Urinary bladder (tissue), 4 donors: Measurements from ENCODE around the gene DHX34. TPM values are rescaled to one million over a fixed set of nuclear protein-coding genes. Genes with fewer than 3 reads are reported as not detected.
"Not testable (repeated sequence)": the region's sequence is repeated elsewhere in the genome, so short reads cannot be mapped to it uniquely, and the experiment has no call there.

ENCODE experiments used
- DNase-seq: peaks from one replicate; pipeline ENCODE4 v3.0.0-alpha.2; 2015; ENCODE audit errors: extremely low spot score
- H3K27ac ChIP-seq: one replicate; pipeline ENCODE4 v1.5.1; 2013; ENCODE audit warnings: low read depth, mild to moderate bottlenecking, moderate library complexity
- H3K36me3 ChIP-seq: one replicate; pipeline ENCODE4 v1.6.1; 2013; ENCODE audit warnings: mild to moderate bottlenecking, moderate library complexity; ENCODE audit not compliant: insufficient read depth
- H3K4me1 ChIP-seq: one replicate; pipeline ENCODE4 v1.6.1; 2013; ENCODE audit warnings: mild to moderate bottlenecking, moderate library complexity; ENCODE audit not compliant: insufficient read depth
- H3K4me3 ChIP-seq: one replicate; pipeline ENCODE4 v1.5.1; 2013; ENCODE audit warnings: low read depth, low read length
- WGBS: extraction: QIAGEN DNeasy Blood & Tissue Kit; methylation state at CpG from one replicate; pipeline ENCODE4 v1.1.7; 2013; 5-methylcytosine and 5-hydroxymethylcytosine counted together
- polyA plus RNA-seq: library from polyadenylated mRNA; stranded (reverse); fragments of 200-250 nt; gene quantifications from one replicate; pipeline ENCODE4 v1.2.3, GENCODE V29; 2013
- total RNA-seq: library from RNA; depleted of rRNA; stranded (reverse); fragments of >200 nt; gene quantifications from one replicate; pipeline ENCODE4 v1.2.3, GENCODE V29; 2014
- donor health status: healthy with polysubstance abuse.
- donor health status: healthy.

DHX34 gene
- total RNA-seq (9.5 TPM), polyA plus RNA-seq (13.9 TPM)

GRCh38 chr19:47348819-47349795, at the start of gene DHX34:
Gene DHX34, plus strand, starts transcription at chr19:47349315. Its CDS starts 3,716 bp downstream, at chr19:47353031.
- Histone ChIP-seq H3K4me3 (peak within 1 kb of the TSS; percentile 68), H3K36me3 (peaks cover 2% of the 10 kb centered on the region), H3K4me1 (no peaks in the 10 kb centered on the region), H3K27ac (no peak within 1 kb of the TSS)
- DNase-seq = peak; percentile 97
- 3% methylated on average over 63 of the region's 63 CpGs for WGBS

- 92% methylated on average over 14 of the region's 14 CpGs for WGBS
- not testable (repeated sequence) for H3K27ac ChIP-seq, H3K4me1 ChIP-seq, H3K36me3 ChIP-seq, H3K4me3 ChIP-seq, DNase-seq
These were observed 48.2 kb upstream of the DHX34 start for GRCh38 chr19:47300867-47301266.

- Histone ChIP-seq H3K36me3 (peaks cover 2% of the 10 kb centered on the region), H3K4me1 (no peaks in the 10 kb centered on the region), H3K4me3 (no peak overlapping the region), H3K27ac (no peak overlapping the region)
- DNase-seq = no peak
- 93% methylated on average over 10 of the region's 10 CpGs for WGBS
These were observed 46.9 kb upstream of the DHX34 start for GRCh38 chr19:47302249-47302648.

- 89% methylated on average over 6 of the region's 6 CpGs for WGBS
- Histone ChIP-seq H3K4me3 (no peak overlapping the region), H3K4me1 (no peaks in the 10 kb centered on the region), H3K36me3 (no peaks in the 10 kb centered on the region), H3K27ac (no peak overlapping the region)
- no peak for DNase-seq
These were observed 45.1 kb upstream of the DHX34 start for GRCh38 chr19:47303966-47304365.

GRCh38 chr19:47305309-47305751, 43.8 kb upstream of the DHX34 start:
- Histone ChIP-seq H3K4me3 (no peak overlapping the region), H3K27ac (no peak overlapping the region), H3K4me1 (no peaks in the 10 kb centered on the region), H3K36me3 (no peaks in the 10 kb centered on the region)
- 5% methylated on average over 14 of the region's 14 CpGs for WGBS
- no peak for DNase-seq

- Histone ChIP-seq H3K4me3 (no peak overlapping the region), H3K27ac (no peak overlapping the region), H3K4me1 (no peaks in the 10 kb centered on the region), H3K36me3 (no peaks in the 10 kb centered on the region)
- WGBS = 95% methylated on average over 3 of the region's 3 CpGs
- DNase-seq = no peak
These were observed 42.8 kb upstream of the DHX34 start for GRCh38 chr19:47306303-47306702.

GRCh38 chr19:47309038-47309437, 40.1 kb upstream of the DHX34 start:
- 63% methylated on average over 8 of the region's 8 CpGs for WGBS
- Histone ChIP-seq H3K4me3 (no peak overlapping the region), H3K4me1 (no peaks in the 10 kb centered on the region), H3K27ac (no peak overlapping the region), H3K36me3 (no peaks in the 10 kb centered on the region)
- no peak for DNase-seq

GRCh38 chr19:47309608-47310007, 39.5 kb upstream of the DHX34 start, which contains the start of gene C5AR1:
Gene C5AR1, plus strand, starts transcription at chr19:47309861. Its CDS starts 35 bp downstream, at chr19:47309896.
- H3K27ac ChIP-seq = no peak within 1 kb of the TSS
- H3K36me3 ChIP-seq = no peaks in the 10 kb centered on the region
- H3K4me1 ChIP-seq = no peaks in the 10 kb centered on the region
- no peak for DNase-seq
- WGBS = 34% methylated on average over 12 of the region's 12 CpGs
- H3K4me3 ChIP-seq = no peak within 1 kb of the TSS

GRCh38 chr19:47310323-47310722, 38.8 kb upstream of the DHX34 start:
- Histone ChIP-seq H3K4me1 (no peaks in the 10 kb centered on the region), H3K27ac (no peak overlapping the region), H3K36me3 (no peaks in the 10 kb centered on the region), H3K4me3 (no peak overlapping the region)
- no peak for DNase-seq
- 86% methylated on average over 2 of the region's 2 CpGs for WGBS

- DNase-seq = no peak
- no peaks in the 10 kb centered on the region for H3K4me1 ChIP-seq
- no peak overlapping the region for H3K27ac ChIP-seq
- no peaks in the 10 kb centered on the region for H3K36me3 ChIP-seq
- WGBS = 14% methylated on average over 5 of the region's 5 CpGs
- no peak overlapping the region for H3K4me3 ChIP-seq
These were observed 38.3 kb upstream of the DHX34 start for GRCh38 chr19:47310819-47311218.

GRCh38 chr19:47312366-47313006, 36.6 kb upstream of the DHX34 start:
- 89% methylated on average over 5 of the region's 5 CpGs for WGBS
- H3K36me3 ChIP-seq = no peaks in the 10 kb centered on the region
- H3K27ac ChIP-seq = no peak overlapping the region
- no peak for DNase-seq
- H3K4me1 ChIP-seq = no peaks in the 10 kb centered on the region
- no peak overlapping the region for H3K4me3 ChIP-seq

GRCh38 chr19:47313754-47314295, 35.3 kb upstream of the DHX34 start:
- 84% methylated on average over 10 of the region's 10 CpGs for WGBS
- Histone ChIP-seq H3K27ac (no peak overlapping the region), H3K4me3 (no peak overlapping the region), H3K36me3 (no peaks in the 10 kb centered on the region), H3K4me1 (no peaks in the 10 kb centered on the region)
- no peak for DNase-seq

GRCh38 chr19:47315125-47315821, 33.8 kb upstream of the DHX34 start:
- Histone ChIP-seq H3K36me3 (no peaks in the 10 kb centered on the region), H3K27ac (no peak overlapping the region), H3K4me3 (no peak overlapping the region), H3K4me1 (no peaks in the 10 kb centered on the region)
- no peak for DNase-seq
- 38% methylated on average over 12 of the region's 12 CpGs for WGBS
